AG04449 (cell line): ENCODE results near the gene YTHDF1.

Experiments
- CTCF ChIA-PET: fragments of 350-600 bp; formaldehyde crosslinking; extraction: SDS; loops from one replicate; lab custom pipeline; 2021; ENCODE audit warnings: antibody characterized with exemption; lab: Yijun Ruan, JAX
- POLR2A ChIA-PET: fragments of 400-600, 350-600 bp; formaldehyde crosslinking; extraction: SDS; loops from one replicate; lab custom pipeline; 2020; ENCODE audit warnings: antibody characterized with exemption, inconsistent platforms; lab: Yijun Ruan, JAX
- DNase-seq: peaks from one replicate; pipeline ENCODE4 v3.0.0-alpha.2; 2010; ENCODE audit warnings: low read depth, low spot score
- H3K4me3 ChIP-seq: 2 replicates; pipeline ENCODE4 v1.5.1; 2011; ENCODE audit warnings: low read depth, mild to moderate bottlenecking, control low read depth, low read length
- TF ChIP-seq, protein P1 (sequence below): IDR thresholded peaks from one replicate; pipeline ENCODE4 v1.5.1; 2011; ENCODE audit warnings: mild to moderate bottlenecking, moderate library complexity, low read length, control low read depth, inconsistent platforms; ENCODE audit not compliant: insufficient read depth; ENCODE audit errors: missing control alignments

Gene YTHDF1

DNA sequence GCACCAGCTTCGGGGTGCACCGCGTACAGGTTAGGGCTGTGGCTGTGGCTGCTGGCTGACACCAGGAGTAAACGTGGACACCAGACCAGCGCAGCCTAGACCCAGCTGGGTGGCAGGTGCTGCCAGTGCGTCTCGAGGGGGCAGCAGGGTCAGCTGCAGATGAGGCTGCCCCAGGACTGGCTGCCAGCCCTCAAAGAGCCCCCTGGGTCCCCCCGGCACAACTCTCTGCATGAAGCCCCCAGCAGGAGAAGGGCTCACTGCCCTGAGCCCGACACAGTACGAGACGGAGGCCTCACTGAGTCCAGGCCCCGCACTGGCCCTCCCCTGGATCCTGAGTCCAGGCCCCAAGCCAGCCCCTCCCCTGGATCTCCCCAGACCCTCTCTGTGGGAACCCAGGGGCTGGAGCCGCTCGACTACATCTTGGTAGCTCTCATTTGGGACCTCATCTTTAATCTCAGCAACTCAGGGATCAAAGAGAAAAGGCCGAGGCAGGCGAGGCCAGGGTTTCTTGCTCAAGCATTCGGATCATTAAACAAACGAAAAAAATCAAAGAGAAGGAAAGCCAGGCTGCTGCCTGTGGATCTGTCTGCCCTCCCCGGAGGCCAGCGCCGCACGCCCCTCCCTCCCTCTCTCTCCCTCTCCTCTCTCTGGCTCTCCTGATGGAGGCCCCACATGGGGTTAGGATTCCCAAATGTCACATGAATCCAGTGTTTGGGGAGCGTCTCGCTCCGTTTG is 45.3 kb upstream of the YTHDF1 start:
- POLR2A ChIA-PET = no interaction called here
- TF ChIP-seq, protein P1, sequence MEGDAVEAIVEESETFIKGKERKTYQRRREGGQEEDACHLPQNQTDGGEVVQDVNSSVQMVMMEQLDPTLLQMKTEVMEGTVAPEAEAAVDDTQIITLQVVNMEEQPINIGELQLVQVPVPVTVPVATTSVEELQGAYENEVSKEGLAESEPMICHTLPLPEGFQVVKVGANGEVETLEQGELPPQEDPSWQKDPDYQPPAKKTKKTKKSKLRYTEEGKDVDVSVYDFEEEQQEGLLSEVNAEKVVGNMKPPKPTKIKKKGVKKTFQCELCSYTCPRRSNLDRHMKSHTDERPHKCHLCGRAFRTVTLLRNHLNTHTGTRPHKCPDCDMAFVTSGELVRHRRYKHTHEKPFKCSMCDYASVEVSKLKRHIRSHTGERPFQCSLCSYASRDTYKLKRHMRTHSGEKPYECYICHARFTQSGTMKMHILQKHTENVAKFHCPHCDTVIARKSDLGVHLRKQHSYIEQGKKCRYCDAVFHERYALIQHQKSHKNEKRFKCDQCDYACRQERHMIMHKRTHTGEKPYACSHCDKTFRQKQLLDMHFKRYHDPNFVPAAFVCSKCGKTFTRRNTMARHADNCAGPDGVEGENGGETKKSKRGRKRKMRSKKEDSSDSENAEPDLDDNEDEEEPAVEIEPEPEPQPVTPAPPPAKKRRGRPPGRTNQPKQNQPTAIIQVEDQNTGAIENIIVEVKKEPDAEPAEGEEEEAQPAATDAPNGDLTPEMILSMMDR = no peak
- no peak for DNase-seq
- CTCF ChIA-PET = interaction anchor here (0.8 to 1.5 kb wide), 2 partner anchors 38 to 120 kb away, joined by 3 to 10 read pairs; no protein-coding TSS in a partner anchor
- H3K4me3 ChIP-seq = no peak overlapping the region

DNA sequence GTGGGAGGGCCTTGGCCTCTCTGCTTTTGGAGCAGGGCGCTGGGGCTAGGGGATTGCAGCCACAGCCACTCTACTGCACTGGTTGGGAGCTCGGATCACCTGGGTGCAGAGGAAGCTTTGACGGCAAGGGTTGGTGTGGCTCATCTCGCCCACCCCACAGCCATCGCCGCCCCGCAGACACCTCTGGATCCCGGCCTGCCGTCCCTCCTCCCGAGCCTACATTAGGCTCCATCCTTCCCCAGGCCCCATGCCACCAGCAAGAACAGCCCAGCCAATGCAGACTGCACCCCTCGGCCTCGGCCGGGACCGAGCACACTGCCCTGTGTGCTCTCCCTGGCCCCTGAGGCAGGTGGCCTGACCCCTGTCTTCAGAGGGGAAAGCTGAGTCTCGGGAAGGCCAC is 44.6 kb upstream of the YTHDF1 start:
- CTCF ChIA-PET = interaction anchor here (0.8 to 1.5 kb wide), 2 partner anchors 37 to 121 kb away, joined by 3 to 10 read pairs; no protein-coding TSS in a partner anchor
- TF ChIP-seq, protein P1 = no peak
- no peak for DNase-seq
- no peak overlapping the region for H3K4me3 ChIP-seq
- POLR2A ChIA-PET = interaction anchor here (0.5 kb wide), 1 partner anchor 72 kb away, joined by 3 read pairs; no protein-coding TSS in a partner anchor

DNA sequence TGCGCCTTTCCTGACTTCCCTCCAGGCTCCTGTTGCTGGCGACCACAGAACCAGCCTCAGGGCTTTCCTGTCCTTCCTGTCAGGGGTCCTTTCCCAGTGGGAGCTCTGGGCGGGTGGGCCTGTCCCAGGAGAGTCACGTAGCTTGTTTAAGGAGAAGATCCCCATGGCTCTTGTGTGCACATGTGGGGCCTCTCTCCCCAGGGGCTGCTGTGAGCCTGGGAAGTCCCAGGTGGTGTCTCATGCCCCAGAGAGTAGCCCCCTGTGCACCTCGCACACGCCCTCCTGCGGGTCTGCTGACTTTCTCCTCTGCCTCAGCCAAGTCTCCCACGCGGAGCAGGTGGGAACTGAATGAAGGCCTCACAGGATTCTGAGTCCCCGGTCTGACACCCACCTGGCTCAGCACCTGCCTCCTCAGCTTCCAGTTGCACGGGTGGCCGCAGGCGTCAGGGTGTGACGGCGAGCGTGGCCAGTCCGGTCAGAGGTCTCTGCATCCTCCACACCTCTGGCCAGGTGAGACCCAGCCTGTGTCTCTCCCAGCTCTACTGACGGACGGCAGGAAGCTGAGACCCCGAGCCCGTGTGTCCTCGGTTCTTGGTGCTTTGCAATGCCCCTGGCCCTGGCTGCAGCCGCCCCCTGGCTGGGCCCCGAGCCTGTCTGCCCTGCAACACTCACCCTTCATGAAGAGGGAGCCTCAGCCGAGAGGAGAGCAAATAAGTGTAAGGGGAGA is 44.0 kb upstream of the YTHDF1 start:
- H3K4me3 ChIP-seq = no peak overlapping the region
- CTCF ChIA-PET = interaction anchor here (0.6 to 1.5 kb wide), 4 partner anchors 37 to 121 kb away, joined by 3 to 10 read pairs (median 3); no protein-coding TSS in a partner anchor
- POLR2A ChIA-PET = interaction anchor here (0.5 kb wide), 1 partner anchor 72 kb away, joined by 3 read pairs; no protein-coding TSS in a partner anchor
- DNase-seq = no peak
- TF ChIP-seq, protein P1 = no peak

DNA sequence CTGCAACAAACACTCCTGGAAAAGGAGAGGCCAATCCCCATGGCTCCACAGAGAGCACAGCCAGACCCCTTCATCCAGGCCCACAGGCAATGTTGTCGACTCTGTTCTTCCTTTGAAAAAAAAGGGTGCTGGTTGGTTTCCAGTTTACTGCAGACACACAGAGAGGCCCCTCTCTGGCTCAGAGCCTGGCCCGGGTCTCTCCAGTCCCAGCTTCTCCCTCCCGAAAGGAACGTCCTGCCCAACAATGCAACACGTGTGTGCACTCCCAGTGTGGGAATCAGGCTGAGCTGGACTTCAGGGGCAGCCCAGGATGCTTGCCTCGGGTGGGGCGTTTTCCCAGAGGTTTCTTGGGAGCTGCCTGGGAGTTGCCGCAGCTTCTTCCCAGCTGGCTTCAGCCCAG is 42.9 kb upstream of the YTHDF1 start:
- TF ChIP-seq, protein P1 = no peak
- ChIA-PET CTCF (interaction anchor here (1.2 kb wide), 1 partner anchor 36 kb away, joined by 6 read pairs; no protein-coding TSS in a partner anchor), POLR2A (no interaction called here)
- no peak overlapping the region for H3K4me3 ChIP-seq
- no peak for DNase-seq

DNA sequence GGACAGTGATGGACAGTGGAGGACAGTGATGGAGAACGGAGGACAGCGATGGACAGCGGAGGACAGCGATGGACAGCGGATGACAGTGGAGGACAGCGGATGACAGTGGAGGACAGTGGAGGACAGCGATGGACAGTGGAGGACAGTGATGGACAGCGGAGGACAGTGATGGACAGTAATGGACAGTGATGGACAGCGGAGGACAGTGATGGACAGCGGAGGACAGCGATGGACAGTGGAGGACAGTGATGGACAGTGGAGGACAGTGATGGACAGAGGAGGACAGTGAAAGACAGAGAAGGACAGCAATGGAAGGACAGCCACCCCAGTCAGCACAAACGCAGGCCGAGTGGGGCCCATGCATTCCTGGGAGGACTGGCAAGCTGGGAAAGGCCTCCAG is 41.7 kb upstream of the YTHDF1 start:
- ChIA-PET POLR2A (no interaction called here), CTCF (interaction anchor here (0.9 to 1.0 kb wide), 2 partner anchors 23 to 27 kb away, joined by 3 read pairs; no protein-coding TSS in a partner anchor)
- DNase-seq = no peak
- TF ChIP-seq, protein P1 = no peak
- no peak overlapping the region for H3K4me3 ChIP-seq

DNA sequence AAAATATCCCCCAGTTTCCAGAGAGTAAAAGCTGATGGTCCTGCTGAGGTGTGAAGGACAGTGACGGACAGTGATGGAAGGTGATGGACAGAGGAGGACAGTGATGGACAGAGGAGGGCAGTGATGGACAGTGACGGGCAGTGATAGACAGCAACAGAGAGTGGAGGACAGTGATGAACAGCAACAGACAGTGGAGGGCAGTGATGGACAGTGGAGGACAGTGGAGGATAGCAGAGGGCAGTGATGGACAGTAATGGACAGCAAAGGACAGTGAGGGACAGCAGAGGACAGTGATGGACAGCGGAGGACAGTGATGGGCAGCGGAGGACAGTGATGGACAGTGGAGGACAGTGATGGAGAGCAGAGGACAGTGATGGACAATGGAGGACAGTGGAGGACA is 41.0 kb upstream of the YTHDF1 start:
- TF ChIP-seq, protein P1 = no peak
- ChIA-PET CTCF (interaction anchor here (0.9 kb wide), 1 partner anchor 34 kb away, joined by 3 read pairs; no protein-coding TSS in a partner anchor), POLR2A (no interaction called here)
- no peak for DNase-seq
- no peak overlapping the region for H3K4me3 ChIP-seq
